BJ (cell line): Measurements from ENCODE around the gene GSPT1. TPM values are rescaled to one million over a fixed set of nuclear protein-coding genes. Genes with fewer than 3 reads are reported as not detected.
"Not testable (repeated sequence)": the region's sequence is repeated elsewhere in the genome, so short reads cannot be mapped to it uniquely, and the experiment has no call there.

Experiments used
- CTCF ChIA-PET: fragments of 350-600 bp; formaldehyde crosslinking; extraction: SDS; loops from one replicate; lab custom pipeline; 2021; ENCODE audit warnings: antibody characterized with exemption, inconsistent platforms; lab: Yijun Ruan, JAX
- POLR2A ChIA-PET: fragments of 300-600 bp; sonication (Branson Sonifier 250); formaldehyde crosslinking; extraction: SDS; loops from one replicate; lab custom pipeline; 2021; ENCODE audit warnings: antibody characterized with exemption; lab: Charles Lee
- DNase-seq: peaks from one replicate; pipeline ENCODE4 v3.0.0-alpha.2; 2011; ENCODE audit warnings: low read depth
- H3K27me3 ChIP-seq: 2 replicates; pipeline ENCODE4 v1.6.0; 2011; ENCODE audit warnings: low read length; ENCODE audit not compliant: control insufficient read depth, insufficient read depth
- H3K36me3 ChIP-seq: 2 replicates; pipeline ENCODE4 v1.5.1; 2011; ENCODE audit warnings: low read length; ENCODE audit not compliant: control insufficient read depth, insufficient read depth
- H3K4me3 ChIP-seq: 2 replicates; pipeline ENCODE4 v1.5.1; 2011; ENCODE audit warnings: low read depth, mild to moderate bottlenecking, control low read depth, low read length
- polyA minus RNA-seq: library from RNA; depleted of rRNA, polyadenylated mRNA; stranded (reverse); fragments of >200 nt; gene quantifications from 2 replicates; pipeline ENCODE4 v1.2.3, GENCODE V29; 2011; rRNA and poly(A)+ RNA removed
- polyA plus RNA-seq: library from polyadenylated mRNA; depleted of rRNA; stranded (reverse); fragments of >200 nt; gene quantifications from 2 replicates; pipeline ENCODE4 v1.2.3, GENCODE V29; 2011; rRNA removed
- TF ChIP-seq, protein P1 (sequence below): IDR thresholded peaks from 2 replicates; pipeline ENCODE4 v1.5.1; 2011; ENCODE audit warnings: low read depth, mild to moderate bottlenecking, control low read depth, inconsistent platforms, low read length, moderate library complexity; ENCODE audit not compliant: insufficient read depth

The GSPT1 gene
- polyA plus RNA-seq (39.3 and 92.3 TPM in 2 replicates), polyA minus RNA-seq (30.0 and 33.4 TPM in 2 replicates)

DNA sequence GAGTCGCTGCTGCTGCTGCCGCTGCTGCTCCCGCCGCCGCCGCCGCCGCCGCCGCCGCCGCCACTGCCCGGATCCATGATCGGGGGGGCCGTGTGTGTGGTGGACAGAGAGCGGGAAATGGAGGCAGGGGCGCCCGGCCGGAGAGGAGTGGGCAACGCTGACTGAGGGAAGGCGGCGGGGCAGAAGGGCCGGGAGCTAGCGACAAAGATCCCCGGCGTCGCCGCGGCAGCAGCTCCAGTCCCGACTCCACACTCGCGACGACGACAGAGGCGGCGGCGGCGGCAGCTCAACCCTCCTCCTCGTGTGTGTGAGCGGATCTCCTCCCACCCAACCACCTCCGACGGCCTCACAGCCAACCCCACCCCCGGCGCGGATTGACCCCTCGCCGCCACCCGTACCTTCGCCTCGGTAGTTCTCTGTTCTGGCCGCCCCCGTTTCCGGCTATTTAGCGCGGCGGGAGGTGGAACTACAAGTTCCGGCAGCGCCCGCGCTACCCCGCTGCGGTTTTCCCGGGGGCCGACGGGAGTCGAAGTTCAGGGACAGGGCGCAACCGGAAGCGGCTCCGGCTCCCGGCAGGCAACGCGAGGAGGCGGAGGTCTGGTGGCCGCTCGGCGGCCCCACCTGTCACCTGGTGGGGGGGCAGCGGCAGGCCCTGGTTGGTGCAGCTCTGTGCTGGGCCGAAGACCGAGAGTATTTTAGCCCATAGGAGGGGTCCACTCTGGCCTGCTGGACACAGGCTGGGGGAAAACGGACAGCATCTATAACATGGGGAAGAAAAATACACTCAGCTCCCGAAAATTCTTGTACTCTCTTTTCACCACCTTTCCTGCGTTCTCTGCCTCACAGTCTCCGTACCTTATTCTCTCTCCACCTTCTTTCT lies at the start of gene GSPT1:
Gene GSPT1 (minus strand): TSS at position 313 of the 880 bp plus-strand sequence. CDS start 236 bp downstream, at position 77.
- Histone ChIP-seq H3K4me3 (peak within 1 kb of the TSS; percentile 60), H3K27me3 (peaks cover 3% of the 10 kb centered on the region; the same call in 1 of the 2 replicates), H3K36me3 (no peaks in the 10 kb centered on the region)
- TF ChIP-seq, protein P1, sequence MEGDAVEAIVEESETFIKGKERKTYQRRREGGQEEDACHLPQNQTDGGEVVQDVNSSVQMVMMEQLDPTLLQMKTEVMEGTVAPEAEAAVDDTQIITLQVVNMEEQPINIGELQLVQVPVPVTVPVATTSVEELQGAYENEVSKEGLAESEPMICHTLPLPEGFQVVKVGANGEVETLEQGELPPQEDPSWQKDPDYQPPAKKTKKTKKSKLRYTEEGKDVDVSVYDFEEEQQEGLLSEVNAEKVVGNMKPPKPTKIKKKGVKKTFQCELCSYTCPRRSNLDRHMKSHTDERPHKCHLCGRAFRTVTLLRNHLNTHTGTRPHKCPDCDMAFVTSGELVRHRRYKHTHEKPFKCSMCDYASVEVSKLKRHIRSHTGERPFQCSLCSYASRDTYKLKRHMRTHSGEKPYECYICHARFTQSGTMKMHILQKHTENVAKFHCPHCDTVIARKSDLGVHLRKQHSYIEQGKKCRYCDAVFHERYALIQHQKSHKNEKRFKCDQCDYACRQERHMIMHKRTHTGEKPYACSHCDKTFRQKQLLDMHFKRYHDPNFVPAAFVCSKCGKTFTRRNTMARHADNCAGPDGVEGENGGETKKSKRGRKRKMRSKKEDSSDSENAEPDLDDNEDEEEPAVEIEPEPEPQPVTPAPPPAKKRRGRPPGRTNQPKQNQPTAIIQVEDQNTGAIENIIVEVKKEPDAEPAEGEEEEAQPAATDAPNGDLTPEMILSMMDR, result no peak
- CTCF ChIA-PET, result no interaction called here
- POLR2A ChIA-PET, result no interaction called here
- DNase-seq, result peak; percentile 88

DNA sequence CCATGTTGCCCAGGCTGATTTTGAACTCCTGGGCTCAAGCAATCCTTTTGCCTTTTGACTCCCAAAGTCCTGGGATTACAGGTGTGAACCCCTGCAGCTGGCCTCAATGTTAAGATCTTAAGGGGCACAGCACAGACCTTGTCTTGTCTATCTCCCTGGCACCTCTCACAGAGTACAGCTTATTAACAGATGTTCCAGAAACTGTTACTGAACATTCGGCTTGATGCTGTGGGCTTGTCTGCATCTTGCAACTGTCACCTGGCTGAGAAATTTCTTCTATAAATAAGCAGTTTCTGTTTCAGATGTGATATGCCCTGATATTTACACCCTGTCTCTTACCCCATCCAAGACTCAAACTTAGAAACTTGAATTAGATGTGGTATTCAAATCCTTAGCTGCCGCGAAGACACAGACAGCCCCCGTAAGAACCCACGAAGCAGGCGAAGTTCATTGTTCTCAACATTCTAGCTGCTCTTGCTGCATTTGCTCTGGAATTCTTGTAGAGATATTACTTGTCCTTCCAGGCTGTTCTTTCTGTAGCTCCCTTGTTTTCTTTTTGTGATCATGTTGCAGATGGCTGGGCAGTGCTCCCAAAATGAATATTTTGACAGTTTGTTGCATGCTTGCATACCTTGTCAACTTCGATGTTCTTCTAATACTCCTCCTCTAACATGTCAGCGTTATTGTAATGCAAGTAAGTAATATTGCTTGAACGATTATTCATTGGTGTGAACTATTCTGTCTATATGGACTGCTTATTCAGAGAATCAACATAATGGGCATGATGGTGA lies 49.2 kb upstream of the GSPT1 start, which contains the start of gene TNFRSF17:
Gene TNFRSF17 (plus strand): TSS at position 450 of the 791 bp plus-strand sequence. CDS start 115 bp downstream, at position 565.
- TF ChIP-seq, protein P1, result no peak
- no peak for DNase-seq
- no peaks in the 10 kb centered on the region for H3K27me3 ChIP-seq
- POLR2A ChIA-PET, result no interaction called here
- H3K4me3 ChIP-seq, result no peak within 1 kb of the TSS
- no peaks in the 10 kb centered on the region for H3K36me3 ChIP-seq
- CTCF ChIA-PET, result interaction anchor here (1.3 kb wide), 1 partner anchor 103 kb away, joined by 3 read pairs; no protein-coding TSS in a partner anchor

DNA sequence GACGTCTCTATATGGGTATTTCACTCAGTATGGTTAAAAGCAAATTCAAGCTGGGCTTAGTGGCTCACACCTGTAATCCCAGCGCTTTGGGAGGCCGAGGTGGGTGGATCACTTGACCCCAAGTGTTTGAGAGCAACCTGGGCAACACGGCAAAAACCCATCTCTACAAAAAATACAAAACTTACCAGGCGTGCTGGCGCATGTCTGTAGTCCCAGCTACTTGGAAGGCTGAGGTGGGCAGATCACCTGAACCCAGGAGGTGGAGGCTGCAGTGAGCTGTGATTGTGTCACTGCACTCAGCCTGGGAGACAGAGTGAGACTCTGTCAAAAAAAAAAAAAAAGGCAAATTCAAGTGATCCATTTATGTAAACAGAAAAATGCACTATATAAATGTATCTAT lies 48.0 kb upstream of the GSPT1 start:
- TF ChIP-seq, protein P1, result no peak
- Histone ChIP-seq H3K4me3 (no peak overlapping the region), H3K36me3 (no peaks in the 10 kb centered on the region), H3K27me3 (no peaks in the 10 kb centered on the region)
- ChIA-PET POLR2A (no interaction called here), CTCF (no interaction called here)
- no peak for DNase-seq

DNA sequence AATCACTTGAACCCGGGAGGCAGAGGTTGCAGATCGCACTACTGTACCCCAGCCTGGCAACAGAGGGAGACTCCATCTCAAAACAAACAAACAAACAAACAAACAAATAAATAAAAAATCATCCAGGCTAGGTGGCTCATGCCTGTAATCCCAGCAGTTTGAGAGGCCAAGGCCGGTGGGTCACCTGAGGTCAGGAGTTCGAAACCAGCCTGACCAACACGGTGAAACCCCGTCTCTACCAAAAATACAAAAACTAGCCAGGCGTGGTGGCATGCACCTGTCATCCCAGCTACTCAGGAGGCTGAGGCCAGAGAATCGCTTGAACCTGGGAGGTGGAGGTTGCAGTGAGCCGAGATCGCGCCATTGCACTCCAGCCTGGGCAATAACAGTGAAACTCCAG lies 47.2 kb upstream of the GSPT1 start:
- H3K4me3 ChIP-seq, H3K36me3 ChIP-seq, POLR2A ChIA-PET, H3K27me3 ChIP-seq, DNase-seq: not testable (repeated sequence)
- CTCF ChIA-PET, result interaction anchor here (0.7 kb wide), 1 partner anchor 78 kb away, joined by 3 read pairs; no protein-coding TSS in a partner anchor

DNA sequence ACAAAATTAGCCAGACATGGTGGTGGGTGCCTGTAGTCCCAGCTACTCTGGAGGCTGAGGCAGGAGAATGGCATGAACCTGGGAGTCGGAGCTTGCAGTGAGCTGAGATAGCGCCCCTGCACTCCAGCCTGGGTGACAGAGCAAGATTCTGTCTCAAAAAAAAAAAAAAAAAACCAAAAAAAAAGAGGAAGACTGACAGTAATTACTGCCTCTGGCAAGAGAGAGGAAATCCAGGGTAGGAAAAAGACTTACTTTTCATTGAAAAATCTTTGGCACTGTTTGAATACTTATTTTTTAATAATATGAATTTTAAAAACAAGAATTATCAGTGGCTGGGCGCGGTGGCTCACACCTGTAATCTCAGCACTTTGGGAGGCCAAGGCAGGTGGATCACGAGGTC lies 46.7 kb upstream of the GSPT1 start:
- CTCF ChIA-PET, result interaction anchor here (0.6 to 0.7 kb wide), 2 partner anchors 78 to 1006 kb away, joined by 3 read pairs; no protein-coding TSS in a partner anchor

More for the DNA sequence above, 46.7 kb upstream of the GSPT1 start:
- DNase-seq, H3K36me3 ChIP-seq, H3K27me3 ChIP-seq, POLR2A ChIA-PET, H3K4me3 ChIP-seq: not testable (repeated sequence)
